ENCODE results near the gene OXTR.

OXTR gene

DNA sequence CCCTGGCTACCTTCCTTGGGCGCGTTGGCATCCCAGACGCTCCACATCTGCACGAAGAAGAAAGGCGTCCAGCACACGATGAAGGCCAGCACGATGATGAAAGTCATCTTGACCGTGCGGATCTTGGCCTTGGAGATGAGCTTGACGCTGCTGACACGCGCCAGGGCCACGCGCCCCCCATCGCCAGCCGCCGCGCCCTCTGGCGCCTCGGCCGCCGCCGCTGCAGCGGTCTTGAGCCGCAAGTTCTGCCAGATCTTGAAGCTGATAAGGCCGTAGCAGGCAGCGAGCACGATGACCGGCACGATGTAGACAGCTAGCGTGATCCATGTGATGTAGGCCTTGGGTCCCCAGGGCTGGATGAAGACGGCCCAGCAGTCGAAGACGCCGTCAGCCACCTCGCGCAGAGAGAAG, 2.2 kb downstream of the OXTR start:
- no peak for DNase-seq

DNA sequence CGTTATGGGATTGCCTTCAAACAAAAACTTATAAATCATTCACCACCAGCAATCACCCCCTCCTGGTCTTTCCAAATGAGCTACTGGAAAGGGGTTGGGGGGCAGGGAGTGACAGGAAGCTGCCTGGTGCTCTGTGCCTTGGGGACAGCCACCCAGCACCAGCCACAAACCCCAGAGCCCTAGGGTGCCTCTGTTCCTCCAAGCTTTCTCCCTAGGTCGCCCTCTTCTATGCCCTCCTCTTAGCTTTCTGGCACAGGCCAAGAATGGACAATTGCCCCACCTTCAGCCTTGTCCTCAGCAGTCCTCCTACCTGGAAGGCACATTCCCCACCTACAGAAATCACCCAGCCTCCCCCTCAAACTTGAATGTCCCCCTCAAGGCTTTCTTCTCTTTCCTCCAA, 3.3 kb downstream of the OXTR start:
- no peak for DNase-seq

DNA sequence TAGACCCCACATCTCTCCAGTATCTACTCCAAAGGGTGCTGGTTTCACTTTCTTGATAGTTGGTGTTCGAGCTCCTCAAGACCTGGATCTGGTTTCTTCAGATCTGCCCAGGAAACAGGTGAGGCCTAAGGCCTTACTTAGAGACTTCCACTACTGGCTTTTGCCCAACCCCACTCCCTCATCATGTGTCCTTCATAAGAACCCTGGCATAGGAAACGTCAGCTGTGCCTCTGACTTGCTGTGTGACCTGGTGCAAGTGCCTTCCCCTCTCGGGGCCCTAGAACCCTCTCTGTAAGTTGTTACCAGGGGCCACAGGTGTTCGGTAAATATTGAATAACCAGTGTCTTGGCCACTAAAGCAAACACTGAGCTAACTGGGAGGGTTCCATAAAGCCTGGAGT, 3.9 kb downstream of the OXTR start:
- no peak for DNase-seq

DNA sequence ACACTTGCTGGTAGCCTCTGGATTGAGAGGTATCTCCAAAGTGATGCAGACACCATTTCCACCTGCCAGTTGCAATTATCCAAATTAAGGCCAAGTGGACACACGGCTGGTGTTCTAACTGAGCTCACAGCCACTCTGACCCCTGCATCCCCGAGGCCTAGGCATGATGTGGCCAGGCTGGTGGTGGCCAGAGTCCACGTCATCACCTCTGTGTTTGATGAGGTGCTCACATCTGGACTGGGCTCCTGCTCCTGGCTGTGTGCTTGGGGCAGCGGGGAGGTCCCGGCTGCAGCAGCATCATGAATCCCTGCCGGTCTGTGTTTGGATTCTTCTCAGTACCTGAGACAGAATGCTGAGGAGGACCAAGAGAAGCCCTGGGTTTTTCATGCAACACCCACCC, 4.9 kb downstream of the OXTR start:
- no peak for DNase-seq

DNA sequence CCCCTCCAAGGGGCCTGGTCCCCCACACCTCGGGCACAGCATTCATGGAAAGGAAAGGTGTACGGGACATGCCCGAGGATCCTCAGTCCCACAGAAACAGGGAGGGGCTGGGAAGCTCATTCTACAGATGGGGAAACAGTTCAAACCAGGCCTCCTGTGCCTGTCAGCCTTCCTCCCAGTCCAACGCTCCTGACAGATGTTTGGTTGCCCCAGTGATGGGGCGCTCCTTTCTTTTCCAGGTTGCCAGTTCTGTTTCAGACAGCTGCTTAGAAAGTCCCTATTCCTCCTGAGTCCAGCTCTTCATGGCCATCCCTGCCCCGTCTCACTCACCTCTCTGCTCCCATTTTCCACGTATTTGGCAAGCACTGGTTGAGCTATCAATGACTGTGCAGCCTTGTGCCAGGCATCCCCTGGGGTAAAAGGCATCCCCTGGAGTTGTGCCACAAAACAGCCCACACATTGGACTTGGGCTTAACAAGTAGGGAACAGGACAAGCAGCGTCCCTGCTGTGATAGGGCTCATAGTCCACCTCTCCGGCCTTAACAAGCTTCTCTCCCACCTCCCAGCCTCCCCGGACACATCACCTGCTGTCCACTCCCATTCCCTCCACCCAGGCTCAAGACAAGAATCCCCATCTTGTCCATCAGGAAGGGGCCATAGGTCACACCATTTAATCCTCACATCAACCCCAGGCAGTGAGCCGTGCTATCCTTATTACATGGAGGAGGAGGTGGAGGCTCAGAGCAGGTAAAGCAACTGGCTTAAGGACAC, 6.6 kb downstream of the OXTR start:
- DNase-seq = no peak

DNA sequence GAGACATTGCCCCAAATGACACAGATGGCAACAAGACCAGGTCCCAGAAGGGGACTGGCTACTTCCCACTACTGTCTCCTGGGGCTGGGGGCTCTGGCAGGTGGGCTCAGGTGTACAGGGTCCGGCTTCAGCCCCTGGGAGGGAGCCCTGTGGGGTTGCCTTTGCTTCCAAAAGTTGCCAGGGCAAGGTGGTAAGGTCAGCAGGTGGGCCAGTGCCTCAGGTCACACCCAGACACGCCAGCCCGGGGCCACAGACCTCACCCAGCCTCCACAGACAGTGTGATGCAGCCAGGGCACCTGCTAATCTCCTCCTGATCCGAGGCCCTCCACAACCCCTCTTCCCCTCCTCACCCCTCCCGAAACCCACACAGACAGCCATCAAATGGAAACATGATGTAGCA, 7.5 kb downstream of the OXTR start:
- DNase-seq = no peak

DNA sequence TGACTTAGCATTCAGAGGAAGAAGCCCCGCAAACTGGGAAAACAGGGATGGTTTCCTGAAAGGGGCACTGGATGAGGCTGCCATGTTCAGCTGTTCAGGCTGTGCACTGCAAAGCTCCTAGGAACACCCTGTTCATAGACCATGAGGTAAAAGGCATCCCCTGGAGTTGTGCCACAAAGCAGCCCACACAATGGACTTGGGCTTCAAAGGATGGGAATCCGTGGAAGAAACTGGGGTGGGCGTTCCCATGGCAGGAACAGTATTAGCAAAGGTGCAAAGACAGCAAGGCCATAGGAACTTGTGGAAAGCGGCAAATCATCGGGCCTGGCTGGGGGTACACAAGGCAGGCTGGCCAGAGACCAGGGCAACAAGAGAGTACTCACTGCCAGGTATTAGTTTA, 8.9 kb downstream of the OXTR start:
- no peak for DNase-seq

DNA sequence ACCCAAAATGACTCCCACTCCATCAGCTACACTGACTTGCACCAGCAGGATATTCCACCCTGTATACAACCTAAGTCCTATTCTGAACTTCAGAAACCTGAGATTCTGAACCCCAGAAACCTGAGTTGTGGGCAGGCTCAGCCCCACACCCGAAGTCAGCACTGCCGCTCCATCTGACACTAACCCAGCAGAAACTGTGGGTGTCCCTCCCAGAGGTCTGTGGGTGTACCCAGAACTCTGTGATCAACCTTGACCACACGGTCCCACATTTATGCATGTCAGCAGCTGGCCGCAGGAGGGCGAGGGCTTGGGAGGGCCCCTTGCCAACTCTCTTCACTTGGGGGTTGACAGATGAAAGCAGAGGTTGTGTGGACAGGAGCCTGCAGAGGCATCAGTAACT, 9.3 kb downstream of the OXTR start:
- DNase-seq = no peak

DNA sequence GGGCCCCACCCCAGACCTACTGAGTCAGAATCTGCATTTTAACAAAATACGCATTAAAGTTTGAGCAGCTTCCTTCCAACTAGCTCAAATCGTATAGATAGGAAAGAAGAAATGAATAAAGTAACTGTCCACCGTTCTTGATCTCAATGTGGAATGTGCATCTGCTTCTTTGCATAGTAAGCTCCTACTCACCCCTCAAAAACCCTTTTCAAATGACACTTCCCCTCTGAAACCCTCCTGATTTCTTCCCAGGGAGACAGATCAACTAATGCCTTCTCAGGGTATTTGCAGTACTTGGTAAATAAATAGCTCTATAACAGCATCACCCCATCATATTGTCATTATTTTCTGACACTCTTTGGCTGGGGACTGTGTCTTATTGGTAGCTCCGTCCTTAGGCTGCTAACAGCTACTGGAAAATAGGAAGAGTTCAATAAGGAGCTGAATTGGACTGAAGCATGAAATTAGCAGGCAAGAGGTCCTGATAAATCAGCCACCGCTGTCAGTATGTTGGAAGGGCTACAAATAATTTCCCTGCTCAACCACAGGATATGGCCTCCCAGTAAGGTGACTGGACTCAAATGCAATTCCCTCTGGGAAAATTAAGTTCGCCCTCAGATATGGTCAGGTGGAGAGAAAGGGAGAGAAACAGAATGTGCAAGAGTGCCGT, 10.2 kb downstream of the OXTR start:
- DNase-seq = no peak

DNA sequence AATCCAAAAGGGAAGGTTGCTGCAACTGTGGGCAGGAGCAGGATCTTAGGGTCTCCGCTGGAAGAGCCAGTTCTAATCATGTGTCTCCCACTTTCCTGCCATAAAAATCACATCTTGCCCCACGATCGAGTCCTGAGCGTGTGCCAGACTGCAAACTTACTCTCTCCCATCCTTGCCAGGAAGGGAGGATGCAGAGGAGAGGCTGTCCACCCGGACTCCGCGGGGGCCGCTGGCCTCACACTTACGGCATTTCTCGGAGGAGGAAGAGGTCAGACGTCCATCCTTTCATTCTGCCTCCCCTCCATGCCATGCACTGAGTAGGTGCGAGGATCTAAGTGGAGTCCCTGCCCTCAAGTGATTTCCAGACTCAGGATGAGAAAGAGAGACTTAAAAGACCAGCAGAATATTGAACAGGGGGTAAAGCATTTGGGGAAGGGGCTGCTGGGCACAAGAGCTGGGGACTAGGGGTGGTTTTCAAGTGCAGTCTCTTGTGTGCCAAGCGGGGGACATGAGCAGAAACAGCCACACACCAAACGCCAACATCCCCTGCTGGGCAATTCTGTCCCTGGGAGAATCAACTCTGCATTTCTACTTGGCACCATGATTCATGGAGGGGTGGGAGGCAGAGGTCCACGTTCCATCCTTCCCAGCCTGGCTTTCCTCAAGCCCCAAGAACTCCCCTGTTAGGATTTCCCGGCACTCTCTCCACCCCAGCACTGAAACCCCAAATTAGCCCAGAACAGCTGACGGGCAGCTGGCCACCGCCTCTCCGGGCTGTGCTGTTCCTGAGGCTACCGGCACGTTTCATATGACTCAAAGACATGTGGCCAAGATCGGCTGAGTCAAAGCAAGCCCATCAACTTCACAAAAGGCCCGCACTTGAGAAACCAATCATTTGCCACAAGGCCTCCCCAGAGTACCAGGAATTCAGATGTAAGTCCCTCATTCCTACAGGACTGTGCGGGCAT, 11.6 kb downstream of the OXTR start:
- DNase-seq = no peak

DNA sequence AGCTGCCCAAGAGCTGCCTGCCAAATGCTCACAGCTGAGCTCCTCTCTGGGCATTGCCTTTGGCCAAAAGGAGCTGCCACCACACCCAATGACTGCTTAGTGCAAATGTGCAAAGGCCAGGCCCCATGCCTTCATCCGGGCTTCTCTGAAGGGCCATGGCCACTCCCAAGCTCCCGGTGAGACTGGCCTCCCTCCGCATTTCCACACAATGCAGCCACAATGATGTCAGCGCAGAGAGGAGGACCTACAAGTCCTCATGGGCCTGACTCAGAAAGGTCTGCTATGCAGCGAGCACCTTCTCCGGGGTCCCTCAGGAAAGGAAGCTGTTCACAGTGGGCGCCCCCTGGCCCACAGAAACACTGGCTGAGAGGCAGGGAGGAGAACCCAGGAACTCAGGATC, 12.7 kb downstream of the OXTR start:
- no peak for DNase-seq

DNA sequence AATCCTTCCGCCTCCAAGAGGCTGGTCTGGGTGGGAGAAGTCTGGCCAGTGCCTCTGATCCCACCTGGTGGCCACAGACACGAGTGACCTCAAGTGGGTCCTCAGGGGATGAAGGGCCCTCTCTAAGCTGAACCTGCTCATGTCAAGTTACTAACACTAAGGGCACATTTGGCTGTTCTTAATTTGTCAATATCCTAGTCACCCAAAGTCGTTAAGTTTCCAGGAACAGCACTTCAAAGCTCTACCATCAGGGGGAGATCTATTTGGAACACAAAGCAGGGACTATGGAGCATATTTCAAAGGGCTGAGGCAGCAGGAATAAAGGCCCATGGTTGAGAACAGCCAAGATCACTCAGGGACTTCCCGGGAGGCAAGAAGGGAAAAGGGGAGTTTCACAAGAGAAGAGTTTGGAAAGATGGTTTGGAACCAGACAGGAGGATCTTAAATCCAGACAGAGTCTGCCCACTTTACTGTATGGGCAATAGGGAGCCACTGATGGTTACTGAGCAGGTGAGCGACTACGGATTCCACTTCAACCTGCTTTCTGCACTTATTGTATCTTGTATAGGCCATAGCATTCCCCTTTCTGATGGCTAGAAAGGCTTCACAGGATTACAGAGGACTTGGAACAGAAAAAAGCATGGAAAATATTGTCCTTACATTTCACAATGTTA, 13.7 kb downstream of the OXTR start:
- no peak for DNase-seq

DNA sequence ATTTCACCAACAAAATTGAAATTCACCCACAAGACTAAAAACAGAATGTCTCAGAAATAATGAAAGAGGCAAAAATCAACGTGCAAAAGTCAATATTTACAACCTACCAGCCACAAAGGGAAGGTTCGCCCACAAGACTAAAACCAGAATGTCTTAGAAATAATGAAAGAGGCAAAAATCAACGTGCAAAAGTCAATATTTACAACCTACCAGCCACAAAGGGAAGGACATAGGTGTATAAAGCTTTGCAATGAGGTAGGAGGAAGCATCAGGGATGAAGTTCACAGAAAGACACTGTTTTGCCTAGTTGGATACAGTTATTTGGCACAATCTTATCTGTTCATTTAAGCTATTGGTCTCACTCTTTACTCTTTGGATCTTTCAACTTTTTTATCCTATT, 14.3 kb downstream of the OXTR start:
- DNase-seq = no peak

DNA sequence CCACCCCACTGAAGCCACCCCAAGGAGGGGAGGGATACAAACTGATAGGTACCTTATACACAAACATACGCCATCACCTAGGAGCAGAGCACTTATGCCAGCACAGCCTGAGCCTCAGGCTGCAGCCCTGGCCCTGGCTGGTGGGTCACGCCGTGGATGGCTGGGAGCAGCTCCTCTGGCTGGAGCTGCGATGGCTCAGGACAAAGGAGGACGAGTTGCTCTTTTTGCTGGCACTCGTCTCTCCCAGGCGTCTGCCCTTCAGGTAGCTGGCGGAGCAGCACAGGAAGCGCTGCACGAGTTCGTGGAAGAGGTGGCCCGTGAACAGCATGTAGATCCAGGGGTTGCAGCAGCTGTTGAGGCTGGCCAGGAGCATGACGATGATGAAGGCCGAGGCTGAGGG, 16.6 kb downstream of the OXTR start:
- DNase-seq = no peak

DNA sequence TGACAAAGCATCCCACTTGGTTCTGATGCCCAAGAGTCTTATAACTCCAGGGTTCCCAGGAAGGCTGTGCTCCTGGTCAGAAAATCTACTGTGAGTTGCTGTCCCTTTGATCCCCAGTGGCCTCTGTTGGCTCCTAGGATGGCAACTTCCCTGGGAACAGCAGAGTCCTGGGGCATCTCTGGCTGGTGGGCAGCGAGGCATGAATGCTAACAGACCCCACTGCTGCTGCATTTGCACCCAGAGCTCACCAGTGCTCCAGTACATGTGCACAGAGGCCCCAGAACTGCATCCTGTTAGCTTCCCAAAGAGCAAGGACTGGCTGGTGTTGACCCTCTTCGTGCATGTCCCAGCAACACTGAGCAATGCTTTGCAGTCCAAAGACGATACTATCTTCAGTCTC, 20.1 kb downstream of the OXTR start:
- no peak for DNase-seq

DNA sequence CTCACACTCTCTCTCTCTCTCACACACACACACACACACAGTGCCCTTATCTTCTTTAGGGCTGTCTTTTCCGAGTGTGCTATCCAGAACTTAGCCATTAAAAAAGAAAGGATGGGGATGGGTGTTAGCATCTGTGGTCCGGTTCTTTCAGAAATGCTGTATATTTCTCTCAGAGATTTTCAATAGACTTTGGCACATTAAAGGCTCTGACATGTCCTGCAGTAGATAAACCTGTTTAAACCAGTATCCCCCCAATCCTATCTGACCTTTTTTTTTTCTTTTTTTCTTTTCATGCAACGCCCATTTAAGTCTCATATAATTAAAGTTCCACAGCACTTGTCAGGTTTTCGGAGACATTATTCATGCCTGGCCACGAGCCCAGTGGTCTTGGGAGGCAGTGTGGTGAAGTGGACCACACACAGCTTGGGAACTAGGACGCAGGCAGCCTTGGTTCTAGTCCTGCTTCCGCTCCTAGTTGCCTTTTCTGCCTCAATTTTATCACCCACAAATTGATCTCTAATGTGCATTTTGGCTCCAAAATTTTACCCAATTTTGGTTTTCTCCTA, 22.6 kb downstream of the OXTR start:
- DNase-seq = no peak

DNA sequence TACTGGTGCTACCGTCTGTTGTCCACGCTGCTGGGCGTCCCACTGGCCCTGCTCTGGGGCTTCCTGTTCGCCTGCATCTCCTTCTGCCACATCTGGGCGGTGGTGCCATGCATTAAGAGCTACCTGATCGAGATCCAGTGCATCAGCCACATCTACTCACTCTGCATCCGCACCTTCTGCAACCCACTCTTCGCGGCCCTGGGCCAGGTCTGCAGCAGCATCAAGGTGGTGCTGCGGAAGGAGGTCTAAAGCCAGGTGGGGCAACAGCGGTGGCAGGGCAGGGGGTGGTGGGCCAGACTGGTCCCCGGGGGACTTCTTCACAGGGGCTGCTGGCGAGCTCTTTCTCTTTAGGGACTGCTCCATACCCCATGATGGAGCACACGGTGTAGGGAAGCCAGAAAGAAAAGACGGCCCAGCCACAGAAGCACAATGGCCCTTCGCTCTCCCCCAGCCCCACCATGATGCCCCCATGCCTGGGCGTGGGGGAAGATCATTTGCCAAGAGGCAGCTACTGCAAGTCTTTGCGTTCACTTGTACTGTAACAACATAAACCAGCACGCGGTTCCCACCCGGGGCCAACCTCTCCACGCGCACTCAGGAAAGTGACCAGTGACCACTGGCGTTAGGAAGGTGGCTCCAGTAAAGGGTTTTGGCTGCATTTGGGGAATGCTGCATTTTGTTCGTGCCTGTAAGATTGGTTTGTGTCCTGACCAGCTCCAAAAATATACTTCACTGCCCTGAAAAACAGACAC, 23.6 kb downstream of the OXTR start:
- no peak for DNase-seq

DNA sequence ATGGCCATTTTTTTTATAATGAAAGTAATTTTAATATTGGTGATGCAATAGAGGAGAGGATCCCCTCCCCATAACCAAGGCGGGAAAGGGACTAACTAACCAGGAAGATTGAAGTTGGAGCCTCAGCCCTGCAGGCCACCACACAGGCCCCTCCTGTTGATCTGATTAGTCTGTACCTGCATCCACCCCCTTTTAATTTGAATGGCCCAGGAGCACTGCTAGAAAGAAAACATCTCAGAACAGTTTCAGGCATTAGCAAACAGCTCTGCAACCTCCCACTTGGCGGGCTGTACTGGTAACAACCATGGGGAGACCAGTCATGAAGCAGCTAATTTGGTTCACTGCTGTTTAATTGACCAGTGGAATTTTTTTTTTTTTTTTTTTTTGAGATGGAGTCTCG, 25.5 kb downstream of the OXTR start:
- DNase-seq = no peak

DNA sequence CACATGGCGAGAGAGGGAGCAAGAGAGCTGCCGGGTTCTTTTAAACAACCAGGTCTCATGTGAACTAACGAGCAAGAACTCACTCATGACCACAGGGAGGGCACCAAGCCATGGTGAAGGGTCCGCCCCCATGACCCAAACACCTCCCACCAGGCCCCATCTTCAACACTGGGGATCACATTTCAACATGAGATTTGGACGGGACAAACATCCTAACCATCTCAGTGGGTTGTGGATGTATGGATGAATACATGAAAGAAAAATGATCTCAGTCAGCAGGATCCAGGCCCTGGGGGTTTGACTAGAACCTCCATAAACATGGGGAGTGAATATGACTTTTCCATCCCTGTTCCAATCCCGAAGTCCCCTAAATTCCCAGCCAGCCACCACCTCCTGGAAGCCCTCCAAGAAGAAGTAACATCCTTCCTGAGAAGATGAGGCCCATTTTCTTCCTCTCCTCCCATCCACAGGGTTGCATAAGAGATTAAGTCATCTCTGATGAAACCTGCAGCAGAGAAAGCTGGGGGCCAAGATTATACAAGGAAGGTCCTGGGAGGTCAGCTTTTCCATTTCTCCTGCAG, 26.3 kb downstream of the OXTR start:
- no peak for DNase-seq

DNA sequence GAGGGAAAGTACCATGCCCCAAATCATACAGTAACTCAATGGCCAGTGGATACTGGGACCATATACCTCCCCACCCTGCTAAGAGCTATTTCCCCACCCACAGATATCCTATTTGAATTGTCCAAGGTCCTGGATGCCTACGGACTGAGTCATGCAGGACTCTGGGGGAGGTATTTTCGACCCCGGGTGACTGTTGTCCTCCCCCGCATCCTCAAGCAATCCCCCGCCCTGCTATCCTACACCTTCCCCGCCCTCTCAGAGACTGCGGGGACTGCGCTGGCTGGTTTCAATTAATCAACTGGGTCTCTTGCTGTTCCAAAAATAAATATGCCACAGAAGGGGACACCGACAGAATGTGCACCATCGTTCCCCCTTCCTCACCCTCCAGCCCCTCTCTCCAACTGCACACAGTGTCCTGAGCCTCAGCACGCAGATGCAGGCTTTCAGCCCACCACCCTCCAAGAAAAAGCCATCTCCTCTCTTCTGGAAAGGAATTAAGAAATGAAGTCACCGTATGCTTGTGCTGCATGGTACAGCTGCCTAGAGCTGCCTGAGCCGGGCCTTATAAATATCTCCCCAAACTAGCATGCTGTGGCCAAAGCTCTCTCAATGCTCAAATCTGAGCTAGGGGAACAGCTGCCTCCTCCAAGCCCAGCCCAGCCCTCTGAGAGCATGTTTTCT, 27.7 kb downstream of the OXTR start:
- DNase-seq = no peak

Measured in NCI-H1930 (cell line).